Measurements from ENCODE around the gene EXOC4.

The EXOC4 gene

GRCh38 chr7:134016223-134016941 lies 763.5 kb downstream of the EXOC4 start:
- no peak for DNase-seq (ENCODE audit: low read depth in 2 of 3, low spot score in 2 of 3)

- no peak for DNase-seq (ENCODE audit: low read depth in 2 of 3, low spot score in 2 of 3)
Observed at GRCh38 chr7:134016942-134017303, 764.0 kb downstream of the EXOC4 start.

- DNase-seq (ENCODE audit: low read depth in 2 of 3, low spot score in 2 of 3): no peak
Observed at GRCh38 chr7:134018306-134018705, 765.4 kb downstream of the EXOC4 start.

GRCh38 chr7:134019251-134019650 lies 766.4 kb downstream of the EXOC4 start:
- DNase-seq (ENCODE audit: low read depth in 2 of 3, low spot score in 2 of 3): no peak

GRCh38 chr7:134021836-134022235 lies 769.0 kb downstream of the EXOC4 start:
- no peak for DNase-seq (ENCODE audit: low read depth in 2 of 3, low spot score in 2 of 3)

GRCh38 chr7:134022286-134022911 lies 769.5 kb downstream of the EXOC4 start:
- DNase-seq (ENCODE audit: low read depth in 2 of 3, low spot score in 2 of 3): no peak

GRCh38 chr7:134024739-134025138 lies 771.9 kb downstream of the EXOC4 start:
- DNase-seq (ENCODE audit: low read depth in 2 of 3, low spot score in 2 of 3): no peak

GRCh38 chr7:134028853-134029252 lies 776.0 kb downstream of the EXOC4 start:
- no peak for DNase-seq (ENCODE audit: low read depth in 2 of 3, low spot score in 2 of 3)

- no peak for DNase-seq (ENCODE audit: low read depth in 2 of 3, low spot score in 2 of 3)
Observed at GRCh38 chr7:134029743-134030142, 776.9 kb downstream of the EXOC4 start.

- no peak for DNase-seq (ENCODE audit: low read depth in 2 of 3, low spot score in 2 of 3)
Observed at GRCh38 chr7:134030460-134030865, 777.6 kb downstream of the EXOC4 start.

GRCh38 chr7:134031835-134032617 lies 779.1 kb downstream of the EXOC4 start:
- DNase-seq (ENCODE audit: low read depth in 2 of 3, low spot score in 2 of 3): no peak

- DNase-seq (ENCODE audit: low read depth in 2 of 3, low spot score in 2 of 3): no peak
Observed at GRCh38 chr7:134034652-134035051, 781.8 kb downstream of the EXOC4 start.

- no peak for DNase-seq (ENCODE audit: low read depth in 2 of 3, low spot score in 2 of 3)
Observed at GRCh38 chr7:134037991-134038390, 785.1 kb downstream of the EXOC4 start.

GRCh38 chr7:134040988-134041387 lies 788.1 kb downstream of the EXOC4 start:
- DNase-seq (ENCODE audit: low read depth in 2 of 3, low spot score in 2 of 3): no peak

GRCh38 chr7:134041477-134041876 lies 788.6 kb downstream of the EXOC4 start:
- no peak for DNase-seq (ENCODE audit: low read depth in 2 of 3, low spot score in 2 of 3)

- DNase-seq (ENCODE audit: low read depth in 2 of 3, low spot score in 2 of 3): no peak
Observed at GRCh38 chr7:134042307-134042706, 789.4 kb downstream of the EXOC4 start.

GRCh38 chr7:134044682-134045081 lies 791.8 kb downstream of the EXOC4 start:
- no peak for DNase-seq (ENCODE audit: low read depth in 2 of 3, low spot score in 2 of 3)

- no peak for DNase-seq (ENCODE audit: low read depth in 2 of 3, low spot score in 2 of 3)
Observed at GRCh38 chr7:134045716-134046115, 792.8 kb downstream of the EXOC4 start.

- DNase-seq (ENCODE audit: low read depth in 2 of 3, low spot score in 2 of 3): no peak
Observed at GRCh38 chr7:134046594-134047128, 793.8 kb downstream of the EXOC4 start.

- no peak for DNase-seq (ENCODE audit: low read depth in 2 of 3, low spot score in 2 of 3)
Observed at GRCh38 chr7:134047675-134048074, 794.8 kb downstream of the EXOC4 start.

- no peak for DNase-seq (ENCODE audit: low read depth in 2 of 3, low spot score in 2 of 3)
Observed at GRCh38 chr7:134048166-134048565, 795.3 kb downstream of the EXOC4 start.

GRCh38 chr7:134051020-134051419 lies 798.1 kb downstream of the EXOC4 start:
- DNase-seq (ENCODE audit: low read depth in 2 of 3, low spot score in 2 of 3): no peak

All from activated CD8-positive, alpha-beta memory T cell treated with anti-CD3 and anti-CD28 coated beads for 48 hours (primary cell).